IPS-NIHi7 (cell line): ENCODE data around the gene MEX3D.
"Not testable (repeated sequence)": the region's sequence is repeated elsewhere in the genome, so short reads cannot be mapped to it uniquely, and the experiment has no call there.

Experiments used
- DNase-seq: peaks from one replicate; pipeline ENCODE4 v3.0.0; 2012; ENCODE audit warnings: mixed read lengths; ENCODE audit errors: extremely low spot score

Gene MEX3D

GRCh38 chr19:1535699-1536098 lies 32.4 kb downstream of the MEX3D start:
- not testable (repeated sequence) for DNase-seq

- DNase-seq, result no peak
Observed at GRCh38 chr19:1534972-1535371, 33.2 kb downstream of the MEX3D start.

DNA sequence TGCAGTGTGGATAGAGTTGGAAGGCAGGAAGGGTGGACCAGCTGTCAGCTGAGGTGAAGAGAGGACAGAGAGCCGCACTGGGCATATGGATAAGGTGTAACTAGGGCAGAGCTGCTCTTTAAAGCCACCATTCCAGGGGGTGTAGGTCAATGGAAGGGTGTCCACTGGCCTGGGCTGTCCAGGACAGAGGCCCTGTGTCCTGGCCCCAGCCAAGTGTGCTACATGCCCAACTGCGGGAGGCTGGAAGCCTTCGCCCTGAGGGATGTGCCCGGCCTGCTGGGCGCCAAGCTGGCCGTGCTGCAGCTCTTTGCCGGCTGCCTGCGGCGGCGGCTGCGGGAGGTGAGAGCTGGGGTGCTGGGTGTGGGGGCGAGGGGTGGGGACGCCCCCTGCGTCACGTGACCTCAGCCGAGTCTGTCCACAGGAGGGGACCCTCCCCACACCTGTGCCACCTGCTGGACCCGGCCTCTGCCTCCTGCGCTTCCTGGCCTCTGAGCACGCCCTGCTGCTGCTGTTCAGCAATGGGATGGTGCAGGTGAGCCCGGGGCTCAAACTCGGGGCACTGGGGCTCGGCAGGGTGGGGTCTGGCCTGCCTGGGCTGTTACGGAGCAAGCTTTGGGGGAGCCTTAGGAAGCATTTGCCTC lies 34.5 kb downstream of the MEX3D start:
- DNase-seq, result no peak

- no peak for DNase-seq
Observed at GRCh38 chr19:1532003-1532402, 36.1 kb downstream of the MEX3D start.

DNA sequence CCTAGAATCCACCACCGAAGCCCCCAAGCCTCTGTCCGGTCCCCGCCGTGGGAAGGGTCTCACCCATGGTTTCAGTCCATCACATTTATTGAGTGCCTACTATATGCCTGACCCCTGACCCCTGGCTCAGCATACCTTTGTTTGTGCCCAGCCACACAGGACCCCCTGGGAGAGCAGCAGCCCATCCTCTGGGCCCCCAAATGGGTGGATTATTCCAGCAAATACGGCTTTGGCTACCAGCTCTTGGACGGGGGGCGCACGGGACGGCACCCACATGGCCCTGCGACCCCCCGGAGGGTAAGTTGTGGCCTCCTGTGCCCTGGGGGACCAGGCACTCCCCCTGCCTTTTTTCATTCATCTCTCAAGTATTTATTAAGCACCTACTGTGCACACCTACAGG lies 36.5 kb downstream of the MEX3D start:
- no peak for DNase-seq

DNA sequence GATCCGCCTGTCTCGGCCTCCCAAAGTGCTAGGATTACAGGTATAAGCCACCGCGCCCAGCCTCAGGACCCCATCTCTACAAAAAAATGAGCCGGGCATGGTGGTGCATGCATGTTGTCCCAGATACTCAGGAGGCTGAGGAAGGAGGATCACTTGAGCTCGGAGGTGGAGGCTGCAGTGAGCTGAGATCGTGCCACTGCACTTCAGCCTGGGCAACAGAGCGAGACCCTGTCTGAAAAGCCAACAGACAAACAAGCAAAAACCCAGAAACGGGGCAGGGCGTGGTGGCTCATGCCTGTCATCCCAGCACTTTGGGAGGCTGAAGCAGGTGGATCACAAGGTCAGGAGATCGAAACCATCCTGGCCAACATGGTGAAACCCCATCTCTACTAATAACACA lies 37.3 kb downstream of the MEX3D start:
- not testable (repeated sequence) for DNase-seq

- no peak for DNase-seq
Observed at GRCh38 chr19:1529430-1529816, 38.7 kb downstream of the MEX3D start.

DNA sequence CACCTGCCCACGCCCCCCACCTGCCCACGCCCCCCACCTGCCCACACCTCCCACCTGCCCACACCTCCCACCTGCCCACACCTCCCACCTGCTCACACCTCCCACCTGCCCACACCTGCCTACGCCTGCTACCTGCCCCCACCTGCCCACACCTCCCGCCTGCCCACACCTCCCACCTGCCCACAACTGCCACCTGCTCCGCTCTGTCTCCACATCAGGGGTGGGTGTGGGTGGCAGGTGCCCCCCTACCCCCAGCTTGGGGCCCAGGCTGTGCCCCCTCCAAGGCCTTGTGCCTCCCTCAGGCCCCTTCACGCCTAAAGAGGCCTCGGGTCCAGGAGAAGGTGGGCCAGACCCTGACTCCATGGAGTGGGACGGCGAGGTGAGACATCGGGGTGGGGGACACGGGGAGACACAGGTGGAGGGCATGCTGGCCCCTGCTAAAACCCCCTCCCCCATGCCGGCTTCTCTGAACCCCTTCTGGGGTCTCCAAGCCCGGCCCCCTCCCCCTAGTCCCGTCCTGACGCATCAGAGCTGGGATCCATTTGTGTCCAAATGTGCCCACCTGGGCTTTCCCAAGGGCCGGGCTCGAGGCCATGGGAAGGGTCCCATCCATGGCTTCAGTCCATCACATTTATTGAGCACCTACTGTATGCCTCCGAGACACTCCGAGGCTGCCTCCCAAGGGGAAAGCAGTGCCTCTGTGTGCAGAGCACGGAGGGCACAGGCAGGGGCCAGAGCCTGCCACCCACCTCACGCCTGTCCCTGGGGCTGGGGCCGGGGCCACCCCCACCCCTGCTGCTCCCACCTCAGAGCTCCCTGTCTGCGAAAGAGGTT lies 39.3 kb downstream of the MEX3D start:
- DNase-seq, result no peak

GRCh38 chr19:1527650-1528309 lies 40.3 kb downstream of the MEX3D start:
- no peak for DNase-seq

DNA sequence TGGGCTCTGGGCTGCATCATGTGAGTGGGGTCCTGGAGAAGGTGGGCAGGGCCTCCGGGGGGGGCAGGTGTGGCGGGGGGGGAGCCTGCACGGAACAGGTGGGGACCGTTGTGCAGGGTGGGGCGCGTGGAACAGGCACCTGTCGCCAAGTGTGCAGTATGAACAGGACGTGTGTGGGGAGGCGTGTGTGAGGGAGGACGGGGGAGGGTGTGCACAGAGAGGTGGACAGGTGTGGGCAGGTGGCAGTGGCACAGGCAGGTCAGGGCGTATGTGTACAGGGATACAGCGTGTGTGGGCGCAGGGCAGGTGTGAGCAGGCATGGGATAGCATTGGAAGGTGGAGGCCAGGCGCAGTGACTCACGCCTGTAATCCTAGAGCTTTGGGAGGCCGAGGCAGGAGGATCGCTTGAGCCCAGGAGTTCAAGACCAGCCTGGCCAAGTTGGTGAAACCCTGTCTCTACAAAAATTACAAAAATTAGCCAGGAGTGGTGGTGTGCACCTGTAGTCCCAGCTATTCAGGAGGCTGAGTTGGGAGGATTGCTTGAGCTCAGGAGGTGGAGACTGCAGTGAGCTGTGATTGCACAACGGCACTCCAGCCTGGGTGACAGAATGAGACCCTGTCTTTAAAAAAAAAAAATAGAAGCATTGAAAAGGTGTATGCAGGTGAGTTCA lies 41.0 kb downstream of the MEX3D start:
- no peak for DNase-seq

GRCh38 chr19:1526066-1526778 lies 41.9 kb downstream of the MEX3D start:
- no peak for DNase-seq

GRCh38 chr19:1525343-1525742 lies 42.8 kb downstream of the MEX3D start:
- no peak for DNase-seq

GRCh38 chr19:1524972-1525325 lies 43.2 kb downstream of the MEX3D start:
- DNase-seq, result no peak

GRCh38 chr19:1524287-1524971 lies 43.7 kb downstream of the MEX3D start:
- DNase-seq, result no peak

- peak; percentile 71 for DNase-seq
Observed at GRCh38 chr19:1523412-1524286, 44.5 kb downstream of the MEX3D start, which contains the start of gene PLK5. PLK5 (plus strand) TSS chr19:1524077; CDS start chr19:1526997, 2,920 bp downstream.

DNA sequence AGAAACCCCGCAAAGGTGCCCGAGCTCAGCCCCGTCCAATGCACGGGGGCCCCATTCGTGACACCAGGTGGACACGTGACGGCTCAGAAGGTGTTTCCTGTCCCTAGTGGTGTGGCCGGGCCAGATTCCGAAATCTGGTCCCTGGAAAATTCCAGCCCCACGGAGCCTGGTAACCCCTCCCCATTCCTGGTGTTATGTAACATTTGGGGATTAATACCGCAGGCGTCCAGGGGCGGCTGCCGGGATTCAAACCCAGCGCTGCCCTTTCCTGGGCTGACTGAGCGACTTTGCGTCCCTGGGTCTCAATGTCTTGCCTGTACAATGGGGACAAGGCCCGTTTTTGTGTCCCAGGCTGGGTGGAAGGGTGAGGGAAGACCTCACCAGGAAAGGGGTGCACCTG lies 45.3 kb downstream of the MEX3D start:
- DNase-seq, result no peak

GRCh38 chr19:1522061-1522460 lies 46.1 kb downstream of the MEX3D start:
- no peak for DNase-seq

DNA sequence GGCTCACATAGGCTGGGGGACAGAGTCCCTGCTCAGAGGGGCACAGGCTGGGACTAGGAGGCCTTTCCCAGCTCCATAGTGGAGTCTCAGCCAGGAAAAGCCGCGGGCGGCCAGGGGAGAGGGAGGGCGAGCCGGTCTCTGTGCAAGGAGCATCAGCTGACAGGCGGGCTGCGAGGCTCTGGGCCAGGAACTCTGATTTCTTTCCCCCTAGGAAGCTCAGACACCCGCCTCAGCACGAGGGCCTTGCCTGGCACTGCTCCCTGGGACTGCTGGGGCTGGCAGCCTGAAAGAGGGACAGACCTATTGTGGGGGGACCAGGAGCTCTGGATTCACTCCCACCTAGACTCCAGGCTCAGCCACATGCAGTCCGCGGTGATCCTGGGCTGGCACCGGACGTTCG lies 46.5 kb downstream of the MEX3D start:
- DNase-seq, result no peak

- DNase-seq, result no peak
Observed at GRCh38 chr19:1520203-1520780, 47.8 kb downstream of the MEX3D start.

- not testable (repeated sequence) for DNase-seq
Observed at GRCh38 chr19:1519802-1520201, 48.3 kb downstream of the MEX3D start.
